ENCODE data around the gene NTSR1.

DNA sequence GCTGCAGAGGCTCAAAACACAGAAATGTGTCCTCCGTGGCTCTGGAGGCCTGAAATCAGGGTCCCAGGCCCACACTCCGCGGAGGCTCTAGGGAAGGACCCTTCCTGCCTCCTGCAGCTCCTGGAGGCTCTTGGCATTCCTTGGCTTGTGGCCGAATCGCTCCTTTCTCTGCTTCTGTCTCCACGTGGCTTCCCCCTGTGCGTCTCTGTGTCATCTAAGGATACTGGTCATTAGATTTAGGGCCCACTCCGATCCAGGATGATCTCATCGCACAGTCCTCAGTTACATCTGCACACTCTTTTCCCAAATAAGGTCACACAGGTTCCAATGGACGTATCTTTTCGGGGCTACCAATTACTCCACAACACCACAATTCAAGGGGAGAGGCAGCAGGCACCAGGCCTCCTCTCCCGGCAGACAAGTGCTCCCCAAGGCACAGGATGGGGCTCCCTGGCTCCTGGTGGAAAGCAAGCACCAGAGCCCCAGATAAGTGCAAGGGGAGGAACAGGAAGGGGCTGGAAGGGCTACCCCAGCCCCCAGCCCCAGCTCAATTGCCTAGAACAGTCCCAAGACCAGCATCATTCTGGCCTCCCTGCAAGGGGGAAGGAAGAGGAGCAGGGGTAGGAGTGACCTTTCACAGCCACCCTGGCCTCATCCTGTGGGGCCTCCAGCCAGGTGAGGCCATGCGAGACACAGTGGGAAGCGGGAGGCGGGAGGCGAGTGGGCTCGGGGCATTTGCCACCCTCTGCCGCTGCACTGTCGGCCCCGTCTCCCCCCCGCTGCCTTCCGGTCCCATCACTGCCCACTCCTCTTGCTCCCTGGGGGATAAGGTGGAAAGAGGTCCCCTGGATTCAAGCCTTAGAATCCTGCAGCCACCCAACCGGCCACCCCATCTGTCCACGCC, 16.3 kb downstream of the NTSR1 start:
- TF ChIP-seq, protein P1, sequence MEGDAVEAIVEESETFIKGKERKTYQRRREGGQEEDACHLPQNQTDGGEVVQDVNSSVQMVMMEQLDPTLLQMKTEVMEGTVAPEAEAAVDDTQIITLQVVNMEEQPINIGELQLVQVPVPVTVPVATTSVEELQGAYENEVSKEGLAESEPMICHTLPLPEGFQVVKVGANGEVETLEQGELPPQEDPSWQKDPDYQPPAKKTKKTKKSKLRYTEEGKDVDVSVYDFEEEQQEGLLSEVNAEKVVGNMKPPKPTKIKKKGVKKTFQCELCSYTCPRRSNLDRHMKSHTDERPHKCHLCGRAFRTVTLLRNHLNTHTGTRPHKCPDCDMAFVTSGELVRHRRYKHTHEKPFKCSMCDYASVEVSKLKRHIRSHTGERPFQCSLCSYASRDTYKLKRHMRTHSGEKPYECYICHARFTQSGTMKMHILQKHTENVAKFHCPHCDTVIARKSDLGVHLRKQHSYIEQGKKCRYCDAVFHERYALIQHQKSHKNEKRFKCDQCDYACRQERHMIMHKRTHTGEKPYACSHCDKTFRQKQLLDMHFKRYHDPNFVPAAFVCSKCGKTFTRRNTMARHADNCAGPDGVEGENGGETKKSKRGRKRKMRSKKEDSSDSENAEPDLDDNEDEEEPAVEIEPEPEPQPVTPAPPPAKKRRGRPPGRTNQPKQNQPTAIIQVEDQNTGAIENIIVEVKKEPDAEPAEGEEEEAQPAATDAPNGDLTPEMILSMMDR (conservative IDR thresholded peaks at IDR 0.05), result no peak
- no peak for TF ChIP-seq EZH2 (IDR thresholded peaks at IDR 0.05; ENCODE audit: low read depth)

All from PC-9 (cell line).